ENCODE data around the gene NEUROG1.

Gene NEUROG1

DNA sequence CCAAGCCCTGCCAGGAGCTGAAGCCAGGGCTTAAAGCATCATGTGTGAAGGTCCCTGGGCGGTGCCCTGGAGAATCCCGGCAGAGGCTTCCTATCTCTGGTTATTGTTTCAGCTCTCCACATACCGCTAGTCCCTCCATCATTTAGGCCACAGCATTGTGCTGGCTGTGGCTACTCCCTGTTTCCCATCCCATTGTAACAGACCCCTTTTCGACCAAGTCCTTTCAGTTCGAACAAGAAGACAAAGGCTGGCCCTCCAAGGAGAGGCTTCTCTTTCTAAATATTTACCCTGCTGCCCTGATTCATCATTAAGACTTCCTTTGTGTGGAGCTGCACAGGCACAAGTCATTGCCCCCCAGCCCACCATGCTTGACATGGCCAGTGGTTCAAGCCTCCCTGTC, 41.6 kb downstream of the NEUROG1 start:
- no peak for DNase-seq (ENCODE audit: low read depth, low spot score)

DNA sequence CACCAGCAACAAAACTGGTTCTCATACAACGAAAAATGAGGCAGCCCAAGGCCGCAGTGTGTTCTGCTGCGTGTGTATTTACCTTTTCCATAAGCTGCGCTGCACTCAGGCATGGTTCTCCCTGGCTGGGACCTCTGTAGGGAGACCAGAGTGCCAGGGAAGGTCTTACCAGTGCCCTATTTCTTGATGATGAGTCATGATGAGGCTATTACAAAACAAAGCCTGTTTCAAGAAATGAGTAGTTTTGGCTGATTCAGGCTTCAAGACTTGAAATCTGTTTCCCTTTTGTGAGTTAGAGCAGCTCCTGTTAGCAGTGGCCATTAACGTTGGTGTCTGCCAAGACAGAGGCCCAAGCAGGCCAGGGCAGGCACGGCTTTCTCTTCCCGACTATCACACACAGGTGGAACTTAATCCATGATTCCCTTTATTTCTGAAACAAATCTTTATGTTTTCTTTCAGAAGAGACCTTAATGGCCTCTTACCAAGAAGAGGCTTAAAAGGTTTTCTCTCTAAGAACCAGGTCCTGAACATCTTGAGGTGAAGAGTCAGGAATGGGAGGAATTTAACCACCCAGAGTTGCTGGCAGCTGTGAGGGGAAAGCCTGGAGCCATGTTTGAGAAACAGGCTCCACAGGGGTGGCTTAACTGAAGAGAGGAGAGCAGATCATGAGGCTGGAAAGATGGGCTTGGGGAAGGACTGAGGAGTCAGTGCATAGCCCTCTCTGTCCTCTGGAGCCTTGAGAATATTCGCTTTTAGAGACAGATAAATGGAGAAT, 42.2 kb downstream of the NEUROG1 start:
- no peak for DNase-seq (ENCODE audit: low read depth, low spot score)

DNA sequence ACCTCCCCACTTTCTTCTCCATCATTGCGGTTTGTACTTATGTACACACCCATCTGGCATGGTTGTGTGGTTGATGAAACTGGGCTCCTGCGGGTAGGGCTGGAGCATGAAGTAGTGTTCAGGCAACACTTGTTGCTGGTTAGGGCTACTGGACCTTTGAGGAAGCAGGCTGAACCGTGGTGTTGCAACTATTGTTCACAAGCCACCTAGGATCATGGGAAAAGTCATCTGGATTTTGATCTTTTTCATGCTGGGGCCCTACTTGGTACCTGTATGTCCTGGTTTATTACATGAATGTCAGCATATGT, 43.5 kb downstream of the NEUROG1 start:
- no peak for DNase-seq (ENCODE audit: low read depth, low spot score)

DNA sequence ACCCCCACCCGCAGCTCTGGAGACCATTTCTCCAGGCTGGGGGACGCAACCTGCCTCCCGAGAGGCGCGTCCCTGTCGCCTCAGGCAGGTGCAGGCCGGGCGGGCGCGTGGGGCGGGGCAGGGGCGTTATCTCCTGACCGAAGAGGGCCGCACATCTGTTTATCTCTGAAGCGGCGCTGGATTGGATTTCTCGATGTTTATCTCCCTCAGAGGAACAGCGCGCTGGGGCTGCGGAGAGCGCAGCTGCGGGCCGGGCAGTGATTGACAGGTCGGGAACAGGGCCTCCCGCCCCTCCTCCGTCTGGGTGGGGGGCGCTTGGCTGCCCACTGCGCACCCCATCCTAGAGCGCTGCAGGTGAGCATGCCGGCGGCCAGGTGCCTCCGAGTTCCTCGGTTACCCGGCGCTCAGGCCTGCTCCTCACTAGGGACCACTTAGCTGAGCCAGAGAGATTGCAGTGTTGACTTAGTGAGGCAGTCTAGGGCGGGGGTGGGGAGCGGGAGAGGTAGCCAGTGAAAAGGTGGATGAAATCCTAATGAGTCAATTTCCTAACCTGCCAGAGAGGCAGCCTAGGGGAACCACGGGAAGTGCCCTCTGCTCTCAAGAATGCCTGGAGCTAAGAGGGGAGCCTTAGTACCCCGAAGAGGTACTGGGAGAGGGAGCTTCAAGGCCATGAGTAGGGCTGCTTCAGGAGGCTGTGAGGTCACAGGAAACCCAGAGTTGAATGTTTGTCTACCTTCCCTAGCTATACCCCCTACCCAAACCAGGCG, 44.0 kb downstream of the NEUROG1 start:
- no peak for DNase-seq (ENCODE audit: low read depth, low spot score)

DNA sequence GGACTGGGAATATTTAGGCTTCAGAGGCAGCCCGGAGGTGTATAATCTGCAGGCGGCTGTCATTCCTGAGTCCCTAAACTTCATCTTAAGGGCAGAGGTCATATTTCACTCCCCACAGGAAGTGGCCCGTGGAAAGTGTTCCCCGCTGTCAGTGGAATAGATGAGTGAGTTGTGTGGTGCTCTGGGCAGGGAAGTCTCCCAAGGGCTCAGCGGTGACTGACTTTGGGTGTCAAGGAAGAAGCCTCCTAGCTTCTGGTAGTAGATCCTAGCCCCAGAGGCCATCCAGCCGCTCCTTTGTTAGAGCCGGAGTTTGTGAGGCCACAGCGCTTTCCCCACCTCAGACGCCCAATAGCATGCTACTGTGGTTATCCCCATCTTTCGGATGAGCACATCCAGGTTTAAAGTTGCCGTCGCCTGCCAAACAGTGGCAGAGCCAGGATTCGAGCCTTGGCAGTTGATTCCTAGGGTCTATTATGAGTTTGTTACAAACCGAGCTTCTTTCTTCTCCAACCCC, 44.7 kb downstream of the NEUROG1 start:
- no peak for DNase-seq (ENCODE audit: low read depth, low spot score)

DNA sequence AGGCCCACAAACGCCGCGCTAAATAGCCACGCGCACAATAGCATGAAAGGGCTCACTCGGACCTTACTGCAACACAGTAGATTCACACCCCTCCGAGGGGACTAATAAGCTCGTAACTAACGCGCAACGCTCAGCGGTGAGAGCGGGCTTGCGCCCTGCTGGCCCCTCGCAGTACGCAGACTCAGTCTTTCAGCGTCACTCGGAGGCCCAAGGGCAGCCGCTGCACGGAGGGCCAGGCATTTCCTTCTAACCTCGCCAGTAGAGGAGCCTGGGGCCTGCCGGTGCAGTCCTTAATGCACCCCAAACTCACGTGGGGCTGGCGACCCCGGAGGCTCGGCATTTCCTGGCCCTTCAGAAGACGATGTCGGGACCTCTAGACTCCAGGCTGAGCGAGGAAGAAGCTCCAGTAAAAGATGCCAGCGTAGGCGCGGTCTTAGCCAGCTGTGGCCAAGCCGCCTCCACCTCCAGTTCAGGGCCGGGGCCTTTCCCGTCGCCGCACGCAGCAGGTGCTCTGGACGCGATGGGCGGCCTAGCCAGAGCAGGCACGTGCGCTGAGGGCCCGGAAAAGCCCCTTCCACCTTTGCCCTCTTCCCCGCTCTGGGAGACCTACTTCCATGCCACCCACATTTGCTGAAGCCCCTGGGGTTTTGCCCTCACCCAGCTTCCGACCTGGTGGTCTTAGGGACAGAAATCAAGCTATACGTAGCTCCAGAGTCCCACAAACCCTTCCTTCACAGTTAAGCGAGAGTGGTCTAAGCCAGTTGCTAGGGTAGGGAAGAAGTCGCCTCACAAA, 45.3 kb downstream of the NEUROG1 start:
- DNase-seq (ENCODE audit: low read depth, low spot score), result no peak

DNA sequence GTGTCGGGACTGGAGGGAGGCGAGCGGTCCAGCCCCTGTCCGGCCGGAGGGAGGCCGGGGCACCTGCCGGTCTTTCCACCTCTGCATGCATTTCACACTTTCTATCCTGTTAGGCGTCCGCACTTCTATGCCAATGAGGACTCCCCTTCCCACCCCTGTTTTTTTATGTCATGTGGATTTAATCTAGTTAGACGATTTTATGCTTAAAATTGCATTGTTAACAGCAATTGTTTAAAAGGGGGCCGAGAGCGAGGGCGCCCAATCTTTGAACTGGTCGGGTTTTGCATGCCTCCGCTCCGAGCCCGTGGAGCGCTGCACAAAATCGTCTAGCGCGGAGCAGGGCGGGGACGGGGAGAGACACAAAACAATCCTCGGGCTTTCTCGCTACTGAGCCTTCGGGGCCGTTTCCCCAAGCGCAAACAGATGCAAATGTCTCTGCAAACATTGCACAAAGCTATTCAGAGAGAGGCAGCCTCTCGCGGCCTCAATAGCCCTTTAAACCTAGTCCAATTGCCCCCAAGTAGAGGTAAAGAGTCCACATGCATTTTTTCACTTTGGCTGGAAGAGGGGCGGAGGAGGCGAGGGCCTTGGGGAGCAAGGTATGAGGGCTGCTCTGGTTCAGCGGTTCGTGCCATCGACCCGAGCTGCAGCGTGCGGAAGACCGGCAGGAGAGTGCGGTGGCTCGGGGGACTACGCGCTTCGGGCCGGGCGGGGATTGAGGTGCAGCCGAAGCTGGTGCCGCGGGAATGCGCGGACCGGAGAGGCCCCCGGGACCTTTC, 46.1 kb downstream of the NEUROG1 start:
- no peak for DNase-seq (ENCODE audit: low read depth, low spot score)

DNA sequence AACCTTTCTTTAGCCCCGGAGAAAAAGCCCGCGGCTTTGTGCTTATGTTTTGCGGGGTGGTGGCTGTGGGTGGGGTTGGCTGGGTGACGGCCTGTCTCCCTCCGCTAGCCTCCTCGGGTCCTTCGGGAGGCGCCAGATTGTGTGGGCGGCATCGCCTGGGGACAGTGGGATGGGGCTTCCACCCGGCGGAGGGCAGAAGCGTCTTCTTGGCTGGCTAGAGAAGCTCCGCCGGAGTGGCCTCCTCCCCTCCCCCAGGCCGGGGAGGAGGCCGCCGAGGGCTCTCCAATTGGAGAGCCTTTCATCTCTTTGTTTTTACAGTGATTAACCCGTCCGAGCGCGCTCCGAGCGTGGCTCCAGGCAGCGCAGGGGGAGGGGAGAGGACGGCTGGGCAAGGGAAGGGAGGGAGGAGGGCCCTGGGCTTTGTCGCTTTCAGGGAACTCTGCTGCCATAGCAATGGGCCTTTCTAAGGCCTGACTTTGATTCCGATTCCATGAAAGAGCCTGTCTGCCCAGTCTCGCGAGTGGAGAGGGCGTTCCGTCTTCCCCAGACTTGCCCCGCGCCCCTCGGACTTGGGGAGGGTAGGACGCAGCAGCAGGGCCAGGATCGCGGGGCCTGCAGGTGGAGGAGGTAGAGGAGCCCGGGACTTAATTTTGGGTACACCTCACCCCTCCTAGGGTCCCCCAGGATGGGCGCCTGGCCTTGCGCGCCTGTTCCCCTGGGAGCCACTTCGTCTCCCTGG, 46.9 kb downstream of the NEUROG1 start:
- no peak for DNase-seq (ENCODE audit: low read depth, low spot score)

DNA sequence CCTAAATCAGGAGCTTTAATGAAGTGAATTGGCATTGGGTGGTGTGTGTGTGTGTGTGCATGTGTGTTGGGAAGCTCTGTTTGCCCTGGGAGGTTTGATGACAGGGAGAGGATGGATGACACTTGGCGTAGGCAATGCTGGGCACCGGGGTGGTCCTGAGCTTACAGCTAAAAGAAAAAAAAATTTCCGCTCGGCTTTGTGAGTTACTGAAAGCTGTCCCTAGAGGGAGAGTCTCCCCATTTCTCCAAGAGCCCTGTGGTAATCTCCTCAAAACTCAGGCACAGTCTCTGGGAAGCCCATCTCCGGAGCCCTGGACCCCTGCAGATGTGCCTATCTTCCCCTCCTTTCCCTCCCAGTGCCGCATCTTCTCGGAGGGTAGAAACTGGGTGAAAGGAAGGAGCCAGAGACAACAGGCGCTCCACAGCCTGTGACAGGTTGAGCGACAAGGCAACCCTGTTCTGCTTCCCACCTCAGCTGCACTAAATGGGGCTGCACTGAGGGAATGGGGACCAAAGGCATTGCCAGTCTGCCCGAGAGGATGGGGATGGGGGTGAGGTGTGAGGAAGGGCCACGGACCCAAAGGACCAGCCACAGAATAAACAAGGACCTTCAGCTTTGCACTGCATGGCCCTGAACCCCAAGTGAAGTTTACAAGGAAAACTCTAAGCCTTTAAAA, 47.8 kb downstream of the NEUROG1 start:
- DNase-seq (ENCODE audit: low read depth, low spot score), result no peak

DNA sequence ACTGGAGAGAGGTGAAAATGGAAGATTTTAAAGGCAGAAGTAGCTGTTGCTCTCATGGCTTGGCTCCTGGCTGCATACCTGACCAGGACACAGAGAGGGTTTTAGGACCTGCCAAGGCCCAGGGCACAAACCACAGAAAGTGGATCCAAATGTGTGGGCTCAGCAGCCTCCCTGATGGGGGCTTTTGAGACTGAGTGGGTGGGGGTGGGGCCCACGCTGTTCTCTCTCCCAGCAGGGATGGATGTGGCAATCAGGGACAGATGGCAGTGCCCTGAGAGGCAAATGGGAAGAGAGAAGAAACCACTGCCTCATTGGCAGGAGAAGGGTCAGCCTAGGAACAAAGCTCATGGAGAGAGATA, 48.7 kb downstream of the NEUROG1 start:
- DNase-seq (ENCODE audit: low read depth, low spot score), result no peak

DNA sequence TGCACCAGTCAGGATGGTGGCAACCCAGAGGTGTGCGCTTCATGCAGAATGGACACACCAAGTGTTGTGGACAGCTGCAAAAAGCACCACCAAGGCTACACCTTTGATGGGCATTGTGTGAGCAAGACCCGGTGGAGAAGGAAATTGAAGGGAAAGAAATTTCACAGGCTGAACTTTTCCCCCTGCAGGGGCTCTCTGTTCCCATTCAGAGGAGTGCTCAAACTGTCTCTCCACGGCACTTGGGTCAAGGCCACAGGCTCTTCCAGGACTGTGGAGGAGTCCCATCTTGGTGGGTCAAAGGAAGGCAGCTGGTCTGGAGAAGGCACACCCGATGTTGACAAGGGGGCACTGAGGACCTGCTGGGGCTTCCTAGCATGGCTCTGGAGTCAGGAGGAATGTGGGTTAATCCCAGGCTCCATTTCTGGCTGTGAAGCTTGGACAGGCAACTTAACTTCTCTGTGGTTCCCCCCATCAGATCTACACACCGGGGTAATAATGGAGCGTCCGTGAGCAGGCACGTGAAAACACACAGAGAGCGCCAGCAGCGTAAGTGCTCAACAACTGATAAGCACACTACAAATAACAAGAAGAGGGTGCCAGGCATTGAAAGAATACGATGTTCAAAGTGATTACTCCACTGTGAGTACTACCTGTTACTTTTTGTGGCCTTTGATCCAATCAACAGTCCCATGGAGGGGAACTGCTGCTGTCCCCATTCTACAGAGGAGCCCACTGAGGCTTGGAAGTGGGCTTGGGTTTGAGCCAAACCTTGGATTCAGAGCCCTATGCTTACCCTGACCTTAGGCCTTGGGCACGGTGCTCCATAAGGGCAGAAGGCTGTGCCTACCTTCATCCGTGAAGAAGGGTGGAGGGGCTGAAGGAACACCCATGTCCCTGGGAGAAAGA, 49.4 kb downstream of the NEUROG1 start:
- DNase-seq (ENCODE audit: low read depth, low spot score), result no peak

DNA sequence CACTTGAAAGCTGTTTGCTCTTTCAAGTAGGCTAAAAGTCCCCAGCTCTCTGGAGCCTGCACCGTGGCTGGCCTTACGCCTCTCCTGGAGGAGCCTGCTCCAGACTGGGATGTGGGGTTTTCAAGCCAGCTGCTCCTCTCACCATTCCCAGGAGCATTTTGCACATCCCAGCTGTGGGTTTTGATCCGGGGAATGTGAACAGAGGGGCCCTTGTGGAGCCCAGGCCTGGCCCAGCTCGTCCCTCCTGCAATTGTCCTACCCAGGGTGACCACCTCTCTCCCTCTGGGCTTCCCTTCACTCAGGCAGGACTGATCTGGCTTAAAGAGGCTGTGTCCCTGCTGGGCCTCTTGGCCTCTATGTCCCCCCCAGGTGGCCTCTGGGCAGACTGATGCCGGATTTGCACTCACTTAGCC, 51.1 kb downstream of the NEUROG1 start:
- no peak for DNase-seq (ENCODE audit: low read depth, low spot score)

Data from brain pericyte (primary cell).